Lower leg skin (tissue), 3 donors: Measurements from ENCODE around the gene APCDD1.

Experiments used
- CTCF ChIP-seq, 3 donors: fragments of 450-650 bp; IDR thresholded peaks; one replicate each; pipeline ENCODE4 v1.5.1; 2016; ENCODE audit warnings: antibody characterized with exemption in 3 of 3, mild to moderate bottlenecking in 3 of 3, moderate library complexity in 2 of 3
- POLR2A ChIP-seq, 2 donors: fragments of 450-650 bp; IDR thresholded peaks; one replicate each; pipeline ENCODE4 v1.6.1; 2016 to 2017; ENCODE audit warnings: antibody characterized with exemption in 2 of 2, mild to moderate bottlenecking in 1 of 2, moderate library complexity in 1 of 2

GRCh38 chr18:10481831-10482230 is 27.4 kb downstream of the APCDD1 start:
- no peak for TF ChIP-seq CTCF (IDR thresholded peaks at IDR 0.05)
- no peak for TF ChIP-seq POLR2A (IDR thresholded peaks at IDR 0.05)
